Measurements from ENCODE around the gene TSPAN2. TPM values are rescaled to one million over a fixed set of nuclear protein-coding genes. Genes with fewer than 3 reads are reported as not detected.
A peak's percentile ranks its signal among the peaks of the same experiment; 100 is the strongest.

TSPAN2 gene
- 10 to 100 TPM; 53.7 to 85.1 (median 63.8) TPM for total RNA-seq

DNA sequence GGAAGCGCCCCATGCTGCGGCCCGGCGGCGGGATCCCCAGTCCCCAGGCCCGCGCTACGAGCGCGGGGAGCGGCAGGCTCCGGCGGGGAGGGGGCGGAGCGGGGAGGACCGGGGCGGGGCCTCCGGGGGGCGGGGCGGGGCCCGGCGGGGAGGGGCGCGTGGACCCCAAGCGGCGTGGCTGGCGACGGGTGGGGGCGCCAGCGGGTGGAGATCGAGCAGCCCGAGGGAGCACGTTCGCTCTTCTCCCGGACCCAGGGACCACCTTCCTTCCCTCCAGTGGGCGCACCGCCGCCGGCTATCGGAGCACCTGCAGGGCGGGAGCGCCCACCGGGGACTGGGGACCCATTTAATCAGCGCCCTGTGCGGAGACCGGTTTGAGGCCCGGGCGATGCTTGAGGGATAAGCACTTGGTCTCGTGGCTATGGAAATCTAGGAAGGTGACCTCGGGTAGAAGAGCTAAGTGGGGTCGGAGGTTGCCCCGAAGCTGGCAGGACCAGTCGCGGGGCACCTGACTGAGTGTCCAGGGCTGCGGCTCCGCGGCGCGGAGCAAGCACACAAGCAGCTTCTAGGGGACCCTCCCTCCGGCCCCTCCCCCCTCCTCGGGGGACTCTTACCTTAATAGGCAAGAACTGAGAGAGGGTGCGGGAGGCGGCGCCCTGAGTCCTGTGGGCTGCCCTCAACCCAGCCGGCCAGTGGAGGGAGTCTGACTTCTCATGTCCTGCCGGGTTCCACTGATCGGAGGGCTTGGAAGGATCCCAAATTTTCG, at the start of gene TSPAN2:
TSS of gene TSPAN2 (minus strand) at position 84 of the 766 bp plus-strand sequence. CDS start at position 13, 71 bp downstream.
- Histone ChIP-seq H3K4me1 (peaks cover 0 to 61% (median 7%) of the 10 kb centered on the region in 3 donors), H3K36me3 (no peaks in the 10 kb centered on the region), H3K27me3 (peaks cover 6% of the 10 kb centered on the region), H3K27ac (peak within 1 kb of the TSS; percentile 87 to 97 (median 96)), H3K4me3 (peak within 1 kb of the TSS; percentile 68 to 83), H3K9me3 (no peaks in the 10 kb centered on the region)
- peak; percentile 90 for ATAC-seq
- TF ChIP-seq EP300 (IDR thresholded peaks at IDR 0.05) = no peak
- TF ChIP-seq POLR2AphosphoS5 (IDR thresholded peaks at IDR 0.05) = peak; percentile 76
- TF ChIP-seq, protein P1, sequence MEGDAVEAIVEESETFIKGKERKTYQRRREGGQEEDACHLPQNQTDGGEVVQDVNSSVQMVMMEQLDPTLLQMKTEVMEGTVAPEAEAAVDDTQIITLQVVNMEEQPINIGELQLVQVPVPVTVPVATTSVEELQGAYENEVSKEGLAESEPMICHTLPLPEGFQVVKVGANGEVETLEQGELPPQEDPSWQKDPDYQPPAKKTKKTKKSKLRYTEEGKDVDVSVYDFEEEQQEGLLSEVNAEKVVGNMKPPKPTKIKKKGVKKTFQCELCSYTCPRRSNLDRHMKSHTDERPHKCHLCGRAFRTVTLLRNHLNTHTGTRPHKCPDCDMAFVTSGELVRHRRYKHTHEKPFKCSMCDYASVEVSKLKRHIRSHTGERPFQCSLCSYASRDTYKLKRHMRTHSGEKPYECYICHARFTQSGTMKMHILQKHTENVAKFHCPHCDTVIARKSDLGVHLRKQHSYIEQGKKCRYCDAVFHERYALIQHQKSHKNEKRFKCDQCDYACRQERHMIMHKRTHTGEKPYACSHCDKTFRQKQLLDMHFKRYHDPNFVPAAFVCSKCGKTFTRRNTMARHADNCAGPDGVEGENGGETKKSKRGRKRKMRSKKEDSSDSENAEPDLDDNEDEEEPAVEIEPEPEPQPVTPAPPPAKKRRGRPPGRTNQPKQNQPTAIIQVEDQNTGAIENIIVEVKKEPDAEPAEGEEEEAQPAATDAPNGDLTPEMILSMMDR (IDR thresholded peaks at IDR 0.05) = peak; percentile 22 to 57 (median 51)
- peak; percentile 69 to 71 for TF ChIP-seq POLR2A (IDR thresholded peaks at IDR 0.05)
- WGBS, 2 donors (ENCODE audit: low coverage in 1 of 2) = 0% methylated on average over 1 of the region's 68 CpGs; no CpG with 5 or more reads in 1 of the 2 donors

DNA sequence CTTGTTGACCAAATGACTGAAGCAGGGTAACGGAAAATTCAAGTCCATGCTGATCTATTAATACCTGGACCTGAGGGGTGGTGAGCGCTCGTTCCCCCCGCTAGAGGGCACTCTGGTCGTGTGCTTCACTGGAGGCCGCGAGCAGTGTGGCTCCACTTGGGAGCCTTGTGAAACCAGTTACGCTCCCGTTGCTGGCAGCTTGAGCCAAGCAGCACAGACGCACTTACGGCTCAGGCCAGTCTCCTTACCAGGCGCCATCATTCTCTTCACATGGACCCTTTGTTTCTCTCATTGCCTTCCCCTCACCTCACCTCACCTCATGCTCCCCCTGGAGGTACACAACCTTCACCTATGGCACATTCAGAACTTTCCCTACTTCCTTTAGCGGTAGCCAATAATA, 49.7 kb upstream of the TSPAN2 start:
- ATAC-seq = peak; percentile 90
- no peaks in the 10 kb centered on the region for H3K36me3 ChIP-seq
- no peak overlapping the region for H3K27ac ChIP-seq
- 0 to 17% methylated on average over 2 to 5 of the region's 13 CpGs for WGBS, 2 donors (ENCODE audit: low coverage in 1 of 2)
- H3K4me1 ChIP-seq = peaks cover 0 to 26% (median 0%) of the 10 kb centered on the region in 3 donors
- H3K27me3 ChIP-seq = no peaks in the 10 kb centered on the region
- no peaks in the 10 kb centered on the region for H3K9me3 ChIP-seq
- TF ChIP-seq POLR2AphosphoS5 (IDR thresholded peaks at IDR 0.05) (peak; percentile 41), POLR2A (IDR thresholded peaks at IDR 0.05) (no peak)
- TF ChIP-seq, protein P1 (IDR thresholded peaks at IDR 0.05) = peak; percentile 78 to 94 (median 88)
- H3K4me3 ChIP-seq = no peak overlapping the region

DNA sequence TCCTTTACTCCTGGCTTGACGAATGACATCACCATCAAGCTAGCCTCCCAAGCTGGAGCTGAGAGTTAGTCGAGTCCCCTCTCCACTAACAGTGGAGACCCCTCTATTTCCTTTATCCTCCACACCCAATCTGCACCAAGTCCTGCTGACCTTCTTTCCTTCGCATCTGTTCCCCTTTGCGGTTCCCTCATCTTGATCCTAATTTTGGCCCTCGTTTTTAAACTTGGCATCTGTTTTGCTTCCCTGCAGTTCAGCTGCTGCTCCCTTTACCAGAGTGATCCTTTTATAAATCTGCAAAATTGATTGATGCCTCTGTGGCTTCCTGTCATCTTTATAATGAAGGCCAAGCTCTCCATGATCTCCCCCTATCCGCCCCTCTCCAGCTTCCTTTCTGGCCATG, 49.0 kb upstream of the TSPAN2 start:
- Histone ChIP-seq H3K27ac (no peak overlapping the region), H3K4me3 (no peak overlapping the region), H3K4me1 (peaks cover 0 to 26% (median 0%) of the 10 kb centered on the region in 3 donors), H3K27me3 (no peaks in the 10 kb centered on the region), H3K36me3 (no peaks in the 10 kb centered on the region), H3K9me3 (no peaks in the 10 kb centered on the region)
- no peak for TF ChIP-seq EP300 (IDR thresholded peaks at IDR 0.05)
- TF ChIP-seq POLR2AphosphoS5 (IDR thresholded peaks at IDR 0.05) = no peak
- TF ChIP-seq POLR2A (IDR thresholded peaks at IDR 0.05) = no peak
- TF ChIP-seq, protein P1 (IDR thresholded peaks at IDR 0.05) = no peak
- no peak for ATAC-seq
- 46 to 70% methylated on average over 6 of the region's 6 CpGs for WGBS, 2 donors (ENCODE audit: low coverage in 1 of 2)

DNA sequence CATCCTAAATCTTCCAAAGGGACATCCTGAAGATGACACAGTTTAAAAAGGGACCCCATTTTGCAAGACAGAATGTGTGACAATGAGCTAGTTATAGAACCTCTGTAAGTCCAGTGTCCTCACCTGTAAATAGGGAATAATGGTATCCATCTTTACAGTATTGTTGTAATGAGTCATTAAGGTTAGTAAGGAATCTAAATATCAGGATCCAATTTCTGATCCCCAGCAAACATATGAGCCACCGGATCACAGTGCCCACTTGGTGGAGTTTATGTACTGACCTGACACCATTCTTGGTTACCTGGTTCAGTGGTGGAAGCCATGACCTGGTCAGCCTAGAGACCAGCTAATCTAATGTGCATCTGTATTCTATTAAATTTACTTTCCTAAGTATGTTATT, 47.9 kb upstream of the TSPAN2 start:
- no peak for TF ChIP-seq EP300 (IDR thresholded peaks at IDR 0.05)
- TF ChIP-seq POLR2AphosphoS5 (IDR thresholded peaks at IDR 0.05) = no peak
- TF ChIP-seq POLR2A (IDR thresholded peaks at IDR 0.05) = no peak
- TF ChIP-seq, protein P1 (IDR thresholded peaks at IDR 0.05) = no peak
- no peak overlapping the region for H3K4me3 ChIP-seq
- no peak overlapping the region for H3K27ac ChIP-seq
- H3K4me1 ChIP-seq = peaks cover 0 to 26% (median 0%) of the 10 kb centered on the region in 3 donors
- H3K36me3 ChIP-seq = no peaks in the 10 kb centered on the region
- no peaks in the 10 kb centered on the region for H3K27me3 ChIP-seq
- WGBS, 2 donors (ENCODE audit: low coverage in 1 of 2) = 92% methylated on average over 1 of the region's 1 CpG; no CpG with 5 or more reads in 1 of the 2 donors
- ATAC-seq = no peak
- no peaks in the 10 kb centered on the region for H3K9me3 ChIP-seq

DNA sequence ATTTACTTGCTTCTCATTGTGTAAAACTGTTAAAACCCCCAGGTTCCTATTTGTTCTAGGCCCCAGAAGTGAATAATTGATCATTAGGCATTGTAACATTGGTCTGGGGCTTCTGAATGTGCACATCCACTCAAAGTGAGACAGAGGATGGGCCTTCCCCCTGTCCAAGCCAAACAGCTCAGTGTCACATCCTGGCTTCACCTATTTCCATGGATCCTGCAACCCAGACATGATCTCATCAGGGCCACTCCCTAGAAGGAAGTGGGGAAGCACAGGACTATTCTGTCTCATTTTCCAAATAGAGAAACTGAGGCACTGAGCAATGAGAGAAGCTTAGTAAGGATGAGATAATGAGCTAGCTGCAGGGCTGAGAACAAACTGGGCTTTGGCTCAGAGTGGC, 47.4 kb upstream of the TSPAN2 start:
- ATAC-seq = no peak
- Histone ChIP-seq H3K36me3 (no peaks in the 10 kb centered on the region), H3K4me3 (no peak overlapping the region), H3K27me3 (no peaks in the 10 kb centered on the region), H3K4me1 (peaks cover 0 to 26% (median 0%) of the 10 kb centered on the region in 3 donors), H3K9me3 (no peaks in the 10 kb centered on the region), H3K27ac (no peak overlapping the region)
- no peak for TF ChIP-seq POLR2AphosphoS5 (IDR thresholded peaks at IDR 0.05)
- no peak for TF ChIP-seq EP300 (IDR thresholded peaks at IDR 0.05)
- no peak for TF ChIP-seq POLR2A (IDR thresholded peaks at IDR 0.05)
- TF ChIP-seq, protein P1 (IDR thresholded peaks at IDR 0.05) = no peak

All from gastroesophageal sphincter (tissue), 4 donors.